Measurements from ENCODE around the gene SEMA4G.

Gene SEMA4G

GRCh38 chr10:101014230-101014884, 45.1 kb downstream of the SEMA4G start:
- DNase-seq (ENCODE audit: low spot score in 2 of 2) (peak; percentile 67 to 80), ATAC-seq (ENCODE audit: low read depth) (peak; percentile 36)
- Mint-ChIP-seq H3K27ac (no peak overlapping the region), H3K9me3 (no peaks in the 10 kb centered on the region), H3K4me1 (peaks cover 30% of the 10 kb centered on the region), H3K36me3 (no peaks in the 10 kb centered on the region), H3K27me3 (peaks cover 28% of the 10 kb centered on the region), H3K4me3 (no peak overlapping the region)

GRCh38 chr10:101014966-101015581, 45.8 kb downstream of the SEMA4G start:
- ATAC-seq (ENCODE audit: low read depth) (no peak), DNase-seq (ENCODE audit: low spot score in 2 of 2) (no peak)
- Mint-ChIP-seq H3K4me1 (peaks cover 33% of the 10 kb centered on the region), H3K9me3 (no peaks in the 10 kb centered on the region), H3K4me3 (no peak overlapping the region), H3K27ac (no peak overlapping the region), H3K36me3 (no peaks in the 10 kb centered on the region), H3K27me3 (peaks cover 30% of the 10 kb centered on the region)

- Mint-ChIP-seq H3K9me3 (no peaks in the 10 kb centered on the region), H3K36me3 (no peaks in the 10 kb centered on the region), H3K27ac (no peak overlapping the region), H3K4me1 (peaks cover 33% of the 10 kb centered on the region), H3K4me3 (no peak overlapping the region), H3K27me3 (peaks cover 30% of the 10 kb centered on the region)
- DNase-seq (ENCODE audit: low spot score in 2 of 2) (no peak), ATAC-seq (ENCODE audit: low read depth) (no peak)
Measured at GRCh38 chr10:101015582-101015973, 46.3 kb downstream of the SEMA4G start.

GRCh38 chr10:101016814-101017213, 47.5 kb downstream of the SEMA4G start:
- no peak overlapping the region for H3K27ac Mint-ChIP-seq
- H3K4me1 Mint-ChIP-seq, result peaks cover 33% of the 10 kb centered on the region
- H3K36me3 Mint-ChIP-seq, result no peaks in the 10 kb centered on the region
- DNase-seq (ENCODE audit: low spot score in 2 of 2) (no peak), ATAC-seq (ENCODE audit: low read depth) (no peak)
- H3K27me3 Mint-ChIP-seq, result peaks cover 30% of the 10 kb centered on the region
- no peaks in the 10 kb centered on the region for H3K9me3 Mint-ChIP-seq
- no peak overlapping the region for H3K4me3 Mint-ChIP-seq

DNA sequence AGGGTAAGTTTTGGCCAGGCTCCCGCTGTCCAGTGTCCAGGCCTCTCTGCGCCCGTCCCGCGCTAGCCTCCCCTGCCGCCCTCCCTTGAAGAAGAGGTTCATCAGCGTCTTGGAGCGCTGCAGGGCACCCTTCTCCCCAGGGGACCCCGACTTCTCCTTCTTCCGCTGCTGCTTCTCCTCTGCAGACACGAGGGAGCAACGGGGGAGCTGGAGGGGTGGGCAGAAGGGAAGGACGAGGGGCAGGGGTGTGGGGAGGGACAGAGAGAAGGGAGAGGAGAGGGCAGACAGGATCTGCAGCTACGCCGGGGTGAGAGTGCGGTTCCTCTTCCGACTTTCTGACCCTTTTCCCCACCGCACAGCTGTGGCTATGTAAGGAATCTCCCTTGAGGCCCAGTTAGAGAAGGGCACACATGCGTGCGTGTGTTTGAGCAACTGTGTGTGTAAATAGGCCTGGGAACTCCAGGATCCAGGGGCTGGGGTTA, 48.9 kb downstream of the SEMA4G start:
- Mint-ChIP-seq H3K36me3 (no peaks in the 10 kb centered on the region), H3K4me3 (peak overlapping the region; percentile 61), H3K27ac (peak overlapping the region; percentile 62), H3K27me3 (peaks cover 30% of the 10 kb centered on the region), H3K4me1 (peaks cover 28% of the 10 kb centered on the region), H3K9me3 (no peaks in the 10 kb centered on the region)
- DNase-seq (ENCODE audit: low spot score in 2 of 2) (peak in 1 of 2 donors; percentile 35), ATAC-seq (ENCODE audit: low read depth) (peak; percentile 75)

- Mint-ChIP-seq H3K4me3 (peak overlapping the region; percentile 61), H3K36me3 (no peaks in the 10 kb centered on the region)
- DNase-seq (ENCODE audit: low spot score in 2 of 2), result peak; percentile 51 to 60
Measured at GRCh38 chr10:101018600-101019439, 49.5 kb downstream of the SEMA4G start.

More at GRCh38 chr10:101018600-101019439, 49.5 kb downstream of the SEMA4G start:
- Mint-ChIP-seq H3K9me3 (no peaks in the 10 kb centered on the region), H3K4me1 (peaks cover 24% of the 10 kb centered on the region), H3K27ac (peak overlapping the region; percentile 62), H3K27me3 (peaks cover 27% of the 10 kb centered on the region)
- ATAC-seq (ENCODE audit: low read depth), result peak; percentile 66
